GM18951 (cell line): Measurements from ENCODE around the gene RHBDD1.
A peak's percentile ranks its signal among the peaks of the same experiment; 100 is the strongest.

Source experiments
- POLR2A ChIP-seq: IDR thresholded peaks from 4 replicates; pipeline ENCODE4 v1.6.1; 2011; ENCODE audit warnings: mild to moderate bottlenecking; ENCODE audit not compliant: insufficient read length, insufficient read depth; ENCODE audit errors: extremely low read depth
- in situ Hi-C: fragments of 300-500 bp; cut with MboI; formaldehyde crosslinking; loops from one replicate; pipeline ENCODE4 v1.12.0; 2022; ENCODE audit warnings: low sequenced_read_pairs, mixed read lengths, inconsistent platforms; ENCODE audit not compliant: unreplicated experiment

Gene RHBDD1

GRCh38 chr2:226835796-226836547, at the start of gene RHBDD1:
RHBDD1 (plus strand) TSS chr2:226836054; CDS start chr2:226864694, 28,640 bp downstream.
- in situ Hi-C loops = no loop called here

GRCh38 chr2:226788064-226788463, 47.8 kb upstream of the RHBDD1 start:
- no peak for TF ChIP-seq POLR2A
- in situ Hi-C loops = no loop called here

More at GRCh38 chr2:226835796-226836547, at the start of gene RHBDD1:
- TF ChIP-seq POLR2A = peak; percentile 95

- TF ChIP-seq POLR2A = no peak
- in situ Hi-C loops = no loop called here
Observed at GRCh38 chr2:226788881-226789490, 46.9 kb upstream of the RHBDD1 start.

- in situ Hi-C loops = no loop called here
- TF ChIP-seq POLR2A = no peak
Observed at GRCh38 chr2:226790011-226790410, 45.8 kb upstream of the RHBDD1 start.

GRCh38 chr2:226790431-226790830, 45.4 kb upstream of the RHBDD1 start:
- no peak for TF ChIP-seq POLR2A
- in situ Hi-C loops = no loop called here

GRCh38 chr2:226791056-226791486, 44.8 kb upstream of the RHBDD1 start:
- TF ChIP-seq POLR2A = no peak
- in situ Hi-C loops = no loop called here

GRCh38 chr2:226791487-226792081, 44.3 kb upstream of the RHBDD1 start:
- peak; percentile 69 for TF ChIP-seq POLR2A
- in situ Hi-C loops = no loop called here

- in situ Hi-C loops = no loop called here
- no peak for TF ChIP-seq POLR2A
Observed at GRCh38 chr2:226792155-226792881, 43.5 kb upstream of the RHBDD1 start.

GRCh38 chr2:226793646-226794045, 42.2 kb upstream of the RHBDD1 start:
- no peak for TF ChIP-seq POLR2A
- in situ Hi-C loops = no loop called here

GRCh38 chr2:226794196-226794661, 41.6 kb upstream of the RHBDD1 start:
- no peak for TF ChIP-seq POLR2A
- in situ Hi-C loops = no loop called here

GRCh38 chr2:226794751-226795171, 41.1 kb upstream of the RHBDD1 start:
- no peak for TF ChIP-seq POLR2A
- in situ Hi-C loops = no loop called here

- in situ Hi-C loops = no loop called here
- TF ChIP-seq POLR2A = no peak
Observed at GRCh38 chr2:226795281-226796011, 40.4 kb upstream of the RHBDD1 start.
